Measurements from ENCODE around the gene RIT1.
A peak's percentile ranks its signal among the peaks of the same experiment; 100 is the strongest.

The RIT1 gene

DNA sequence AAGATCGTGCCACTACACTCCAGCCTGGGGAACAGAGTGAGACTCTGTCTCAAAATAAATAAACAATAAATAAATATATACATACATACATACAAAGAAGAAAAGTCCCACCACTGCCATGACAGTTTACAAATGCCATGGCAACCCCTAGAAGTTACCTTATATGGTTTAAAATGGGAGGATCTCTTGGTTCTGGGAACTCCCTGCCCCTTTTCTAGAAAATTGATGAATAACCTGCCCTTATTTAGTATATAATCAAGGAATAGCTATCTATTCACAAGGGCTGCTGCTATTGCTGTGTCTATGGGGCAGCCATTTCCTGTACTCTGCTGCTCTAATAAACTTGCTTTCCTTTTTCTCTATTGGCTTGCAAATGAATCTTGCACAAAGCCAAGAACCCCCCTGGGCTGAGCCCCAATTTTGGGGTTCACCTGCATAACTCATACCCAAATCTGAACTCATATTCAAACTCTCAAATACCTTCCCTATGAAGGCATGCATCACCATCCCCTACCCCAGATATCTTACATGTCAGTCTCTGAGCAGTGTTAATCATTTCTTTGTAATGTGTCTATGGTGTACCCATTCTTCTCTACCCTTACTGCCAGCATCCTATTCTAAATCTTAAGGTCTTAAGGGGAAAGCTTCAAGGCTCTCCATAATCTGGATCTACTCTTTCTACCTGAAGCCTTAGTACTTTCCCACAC lies 63.2 kb downstream of the RIT1 start:
- peak; percentile 36 for DNase-seq

All from activated CD4-positive, alpha-beta T cell treated with anti-CD3 and anti-CD28 coated beads, Interleukin-2, amount 50 U/mL, for 16 hours (primary cell).